Fibroblast of lung (primary cell): ENCODE data around the gene MBOAT7. TPM values are rescaled to one million over a fixed set of nuclear protein-coding genes. Genes with fewer than 3 reads are reported as not detected.

Experiments
- DNase-seq, 2 donors: peaks; one replicate each; pipeline versions ENCODE4 v3.0.0 to v3.0.0-alpha.2; 2010; ENCODE audit warnings: low read depth in 2 of 2
- H2AFZ ChIP-seq: 2 replicates; pipeline ENCODE4 v1.5.1; 2012; ENCODE audit warnings: low read length, control low read depth, inconsistent platforms
- H3K27ac ChIP-seq: 2 replicates; pipeline ENCODE4 v1.5.1; 2011; ENCODE audit warnings: low read length, control low read depth; ENCODE audit not compliant: insufficient read depth
- H3K27me3 ChIP-seq: 2 replicates; pipeline ENCODE4 v1.5.1; 2011; ENCODE audit warnings: mild to moderate bottlenecking, low read length; ENCODE audit not compliant: control insufficient read depth, insufficient read depth
- H3K36me3 ChIP-seq: 2 replicates; pipeline ENCODE4 v1.5.1; 2011; ENCODE audit warnings: low read length; ENCODE audit not compliant: control insufficient read depth, insufficient read depth
- H3K4me1 ChIP-seq: 2 replicates; pipeline ENCODE4 v1.5.1; 2011; ENCODE audit warnings: low read length; ENCODE audit not compliant: control insufficient read depth, insufficient read depth; ENCODE audit errors: extremely low read depth
- H3K4me2 ChIP-seq: 2 replicates; pipeline ENCODE4 v1.5.1; 2011; ENCODE audit warnings: low read length, control low read depth; ENCODE audit not compliant: insufficient read depth; ENCODE audit errors: extremely low read depth
- H3K4me3 ChIP-seq, 4 experiments: fragments of 200-600 bp in 1 of 4; sonication (generic) in 1 of 4; replicated peaks in 1 of 4; 2 replicates each; pipeline ENCODE4 v1.5.1; 2011 to 2016; ENCODE audit warnings: low read length in 4 of 4, low read depth in 3 of 4, mild to moderate bottlenecking in 3 of 4, control low read depth in 2 of 4, inconsistent platforms in 1 of 4, mixed read lengths in 1 of 4; ENCODE audit not compliant: insufficient read depth in 1 of 4; ENCODE audit errors: control extremely low read depth in 1 of 4
- H3K79me2 ChIP-seq: 2 replicates; pipeline ENCODE4 v1.5.1; 2012; ENCODE audit warnings: mild to moderate bottlenecking, low read length, inconsistent platforms; ENCODE audit not compliant: control insufficient read depth, insufficient read depth
- H3K9ac ChIP-seq: 2 replicates; pipeline ENCODE4 v1.5.1; 2011; ENCODE audit warnings: mild to moderate bottlenecking, low read length, control low read depth; ENCODE audit not compliant: insufficient read depth
- H3K9me3 ChIP-seq: 2 replicates; pipeline ENCODE4 v1.5.1; 2012; ENCODE audit warnings: low read depth, low read length; ENCODE audit not compliant: control insufficient read depth, insufficient read depth
- H4K20me1 ChIP-seq: 2 replicates; pipeline ENCODE4 v1.5.1; 2011; ENCODE audit warnings: low read length; ENCODE audit not compliant: control insufficient read depth, insufficient read depth; ENCODE audit errors: extremely low read depth
- EZH2 ChIP-seq: IDR thresholded peaks from 2 replicates; pipeline ENCODE4 v1.5.1; 2012; ENCODE audit warnings: low read length, control low read depth, mild to moderate bottlenecking; ENCODE audit errors: missing control alignments
- polyA plus RNA-seq, 2 donors: library from polyadenylated mRNA; depleted of rRNA in 1 of 2; stranded (reverse) in 1 of 2; unstranded in 1 of 2; fragments of >200 nt; gene quantifications; 2 replicates each; pipeline ENCODE4 v1.2.1, GENCODE V29; 2011 to 2012; ENCODE audit warnings: missing spikeins in 1 of 2
- total RNA-seq: library from RNA; depleted of rRNA; stranded (reverse); fragments of >200 nt; gene quantifications from 2 replicates; pipeline ENCODE4 v1.2.1, GENCODE V29; 2014
- TF ChIP-seq, protein P1 (sequence below), 2 donors: IDR thresholded peaks in 1 of 2; conservative IDR thresholded peaks in 1 of 2; 1 replicate in 1 of 2; 2 replicates in 1 of 2; pipeline ENCODE4 v1.5.1; 2011 to 2012; ENCODE audit warnings: low read length in 2 of 2, control low read depth in 1 of 2, inconsistent platforms in 1 of 2, low read depth in 1 of 2, mild to moderate bottlenecking in 1 of 2

MBOAT7 gene
- total and polyA plus RNA-seq, 2 donors (not counting 1 experiment from before 2014, with no cell fraction given): 28.6 to 41.1 TPM

DNA sequence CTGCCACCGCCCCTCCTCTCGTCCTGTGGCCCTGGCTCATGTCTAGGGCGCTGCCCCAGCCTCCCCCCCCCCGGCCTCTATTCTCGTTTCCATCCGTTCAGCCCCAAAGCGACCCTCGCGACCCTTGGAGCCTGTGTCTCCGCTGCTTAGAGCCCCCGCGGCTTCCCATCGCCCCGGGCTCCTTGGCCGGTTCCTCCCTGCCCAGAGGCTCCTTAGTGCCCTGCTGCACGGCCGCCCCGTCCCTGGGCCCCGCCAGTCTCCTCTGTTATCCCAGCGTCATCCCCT lies 61.0 kb downstream of the MBOAT7 start:
- DNase-seq: no peak
- Histone ChIP-seq H3K4me3 (no peak overlapping the region), H3K79me2 (no peaks in the 10 kb centered on the region), H3K4me2 (no peak overlapping the region), H3K9me3 (no peaks in the 10 kb centered on the region), H2AFZ (no peak overlapping the region), H3K4me1 (no peaks in the 10 kb centered on the region), H4K20me1 (no peaks in the 10 kb centered on the region), H3K27ac (no peak overlapping the region), H3K9ac (no peak overlapping the region), H3K36me3 (peaks cover 25% of the 10 kb centered on the region), H3K27me3 (no peaks in the 10 kb centered on the region)
- TF ChIP-seq, protein P1, sequence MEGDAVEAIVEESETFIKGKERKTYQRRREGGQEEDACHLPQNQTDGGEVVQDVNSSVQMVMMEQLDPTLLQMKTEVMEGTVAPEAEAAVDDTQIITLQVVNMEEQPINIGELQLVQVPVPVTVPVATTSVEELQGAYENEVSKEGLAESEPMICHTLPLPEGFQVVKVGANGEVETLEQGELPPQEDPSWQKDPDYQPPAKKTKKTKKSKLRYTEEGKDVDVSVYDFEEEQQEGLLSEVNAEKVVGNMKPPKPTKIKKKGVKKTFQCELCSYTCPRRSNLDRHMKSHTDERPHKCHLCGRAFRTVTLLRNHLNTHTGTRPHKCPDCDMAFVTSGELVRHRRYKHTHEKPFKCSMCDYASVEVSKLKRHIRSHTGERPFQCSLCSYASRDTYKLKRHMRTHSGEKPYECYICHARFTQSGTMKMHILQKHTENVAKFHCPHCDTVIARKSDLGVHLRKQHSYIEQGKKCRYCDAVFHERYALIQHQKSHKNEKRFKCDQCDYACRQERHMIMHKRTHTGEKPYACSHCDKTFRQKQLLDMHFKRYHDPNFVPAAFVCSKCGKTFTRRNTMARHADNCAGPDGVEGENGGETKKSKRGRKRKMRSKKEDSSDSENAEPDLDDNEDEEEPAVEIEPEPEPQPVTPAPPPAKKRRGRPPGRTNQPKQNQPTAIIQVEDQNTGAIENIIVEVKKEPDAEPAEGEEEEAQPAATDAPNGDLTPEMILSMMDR (conservative IDR thresholded peaks at IDR 0.05 in 1 of 2, IDR thresholded peaks at IDR 0.05 in 1 of 2; ENCODE audit: low read depth in 1 of 2, low read length in 2 of 2): no peak
- TF ChIP-seq EZH2: no peak

DNA sequence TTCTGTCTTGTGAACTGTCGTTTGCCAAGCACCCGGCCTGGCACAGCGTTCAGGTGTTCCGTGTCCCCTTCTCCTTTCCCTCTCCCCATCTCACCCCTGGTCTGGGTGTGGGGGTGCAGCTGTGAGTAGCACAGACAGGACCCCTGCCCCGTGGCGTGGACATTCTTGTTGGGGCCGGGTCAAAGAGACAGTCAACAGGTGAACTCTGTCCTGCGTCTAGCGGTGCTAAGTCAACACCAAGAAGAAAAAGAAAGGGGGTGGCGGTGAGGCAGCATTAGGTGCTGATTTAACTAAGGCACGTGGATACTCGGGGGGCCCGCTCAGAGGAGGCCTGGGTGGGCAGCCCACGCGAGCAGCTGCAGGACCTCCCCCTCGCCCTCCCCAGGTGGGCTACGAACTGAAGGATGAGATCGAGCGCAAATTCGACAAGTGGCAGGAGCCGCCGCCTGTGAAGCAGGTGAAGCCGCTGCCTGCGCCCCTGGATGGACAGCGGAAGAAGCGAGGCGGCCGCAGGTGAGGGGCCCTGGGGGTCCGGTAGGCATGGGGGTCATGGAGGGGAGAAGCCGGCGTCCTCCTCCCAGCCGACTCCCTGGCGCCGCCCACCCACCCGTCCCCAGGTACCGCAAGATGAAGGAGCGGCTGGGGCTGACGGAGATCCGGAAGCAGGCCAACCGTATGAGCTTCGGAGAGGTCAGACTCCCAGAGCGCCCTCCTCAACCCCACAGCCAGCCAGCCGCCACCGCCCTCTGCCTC lies 61.5 kb downstream of the MBOAT7 start:
- H3K9ac ChIP-seq: no peak overlapping the region
- no peak overlapping the region for H3K4me2 ChIP-seq
- H2AFZ ChIP-seq: no peak overlapping the region
- DNase-seq: no peak
- no peak for TF ChIP-seq EZH2
- TF ChIP-seq, protein P1 (conservative IDR thresholded peaks at IDR 0.05 in 1 of 2, IDR thresholded peaks at IDR 0.05 in 1 of 2; ENCODE audit: low read depth in 1 of 2, low read length in 2 of 2): no peak
- no peak overlapping the region for H3K27ac ChIP-seq
- H4K20me1 ChIP-seq: no peaks in the 10 kb centered on the region
- H3K4me1 ChIP-seq: no peaks in the 10 kb centered on the region
- no peaks in the 10 kb centered on the region for H3K9me3 ChIP-seq
- H3K4me3 ChIP-seq: no peak overlapping the region
- H3K27me3 ChIP-seq: no peaks in the 10 kb centered on the region
- peaks cover 25% of the 10 kb centered on the region for H3K36me3 ChIP-seq
- H3K79me2 ChIP-seq: no peaks in the 10 kb centered on the region

DNA sequence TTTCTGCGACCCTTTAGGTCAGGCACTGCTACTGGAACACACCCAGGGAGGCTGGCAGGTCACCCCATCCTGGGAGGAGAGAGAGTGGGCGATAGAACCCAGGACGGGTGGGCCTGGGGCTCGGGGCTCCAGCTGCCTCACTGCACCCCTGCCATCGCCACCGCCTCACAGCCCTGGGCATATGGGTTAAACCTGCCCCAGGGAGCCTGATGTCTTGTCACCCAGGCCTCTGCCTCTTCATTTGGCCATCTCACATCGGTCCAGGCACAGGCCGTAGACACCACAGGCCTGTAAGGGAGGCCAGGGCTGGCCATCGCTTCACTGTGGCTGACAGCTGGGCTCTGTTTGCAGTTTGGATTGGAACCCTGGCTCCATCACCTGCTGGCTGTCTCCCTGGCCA lies 63.7 kb downstream of the MBOAT7 start:
- Histone ChIP-seq H4K20me1 (no peaks in the 10 kb centered on the region), H3K9ac (no peak overlapping the region), H3K4me3 (no peak overlapping the region), H3K4me2 (no peak overlapping the region), H2AFZ (no peak overlapping the region), H3K27me3 (no peaks in the 10 kb centered on the region), H3K79me2 (no peaks in the 10 kb centered on the region), H3K27ac (no peak overlapping the region), H3K36me3 (peaks cover 27% of the 10 kb centered on the region), H3K4me1 (no peaks in the 10 kb centered on the region), H3K9me3 (no peaks in the 10 kb centered on the region)
- TF ChIP-seq EZH2: no peak
- no peak for DNase-seq
